HG03108 (cell line): Measurements from ENCODE around the gene RFNG.

ENCODE experiments used
- ATAC-seq: cut with Tn5 transposase; IDR thresholded peaks from one replicate; pipeline ENCODE4 v1.9.1; 2021; ENCODE audit warnings: moderate library complexity; ENCODE audit not compliant: unreplicated experiment

The RFNG gene

GRCh38 chr17:82004517-82005455, 46.8 kb downstream of the RFNG start:
- ATAC-seq: no peak

- ATAC-seq: no peak
Observed at GRCh38 chr17:82003411-82004381, 47.9 kb downstream of the RFNG start.

DNA sequence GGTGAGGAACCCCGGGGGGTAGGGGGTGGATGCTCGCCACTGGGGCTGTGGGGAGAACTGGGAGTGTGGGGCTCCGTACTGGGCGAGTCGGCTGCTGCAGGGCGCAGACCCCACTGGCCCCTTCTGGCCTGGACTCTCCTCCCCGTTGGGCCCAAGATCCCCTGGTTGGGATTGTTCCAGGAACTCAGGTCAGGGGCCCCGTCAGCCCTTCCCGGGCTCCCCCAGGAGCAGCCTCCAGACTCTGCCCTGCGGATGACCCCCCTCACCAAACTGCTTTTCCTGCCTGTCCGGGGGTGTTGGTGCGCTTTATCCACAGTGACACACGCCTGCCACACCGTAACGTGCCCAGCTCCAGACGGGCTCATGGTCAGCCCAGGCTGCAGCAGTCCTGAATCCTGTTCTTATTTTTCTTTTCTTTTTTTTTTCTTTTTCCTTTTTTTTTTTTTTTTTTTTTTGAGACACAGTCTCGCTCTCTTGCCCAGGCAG, 50.0 kb downstream of the RFNG start:
- ATAC-seq: no peak

GRCh38 chr17:82000803-82001570, 50.6 kb downstream of the RFNG start:
- no peak for ATAC-seq

DNA sequence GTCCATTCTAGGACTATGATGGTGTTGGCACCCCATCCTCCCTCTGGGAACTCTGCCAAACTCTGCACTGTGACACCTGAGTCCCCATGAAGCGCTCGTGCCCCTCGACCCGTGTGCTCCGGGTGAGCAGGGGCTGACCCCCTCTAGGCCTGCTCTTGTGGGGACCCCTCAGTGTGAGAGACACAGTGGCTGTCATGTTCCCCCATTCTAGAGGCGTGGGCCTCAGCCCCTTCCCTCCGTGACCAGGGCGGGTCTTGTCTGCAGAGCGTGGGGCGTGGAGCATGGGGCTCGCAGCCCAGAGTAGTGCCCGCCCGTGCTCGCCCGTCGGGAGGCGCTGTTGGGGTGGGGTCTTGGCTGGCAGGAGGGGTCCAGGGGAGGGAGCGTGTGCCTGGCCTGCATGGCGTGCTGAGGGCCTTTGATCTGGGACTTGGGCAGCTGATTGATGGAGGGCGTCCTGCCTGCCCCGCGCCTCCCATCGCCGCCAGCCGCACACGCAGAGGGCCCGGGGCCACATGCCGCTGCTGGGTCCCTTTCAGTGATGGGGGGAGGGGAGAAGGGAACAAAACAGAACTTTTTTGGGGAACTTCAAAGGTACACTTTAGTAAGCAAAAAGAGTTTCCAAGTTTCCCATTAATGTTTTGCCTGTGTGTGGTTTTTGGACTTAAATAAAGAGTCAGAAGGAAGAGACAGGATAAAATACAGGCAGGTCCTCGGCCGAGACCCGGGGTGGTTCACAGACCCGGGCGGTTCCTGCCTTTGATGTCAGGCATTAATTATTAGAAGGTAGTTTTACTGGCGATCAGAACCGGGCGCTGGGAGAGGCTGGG, 51.4 kb downstream of the RFNG start:
- ATAC-seq: no peak

- ATAC-seq: no peak
Observed at GRCh38 chr17:81999587-81999975, 52.0 kb downstream of the RFNG start.

- no peak for ATAC-seq
Observed at GRCh38 chr17:81998691-81999438, 52.7 kb downstream of the RFNG start.

GRCh38 chr17:81998212-81998611, 53.4 kb downstream of the RFNG start:
- ATAC-seq: no peak
